IPS-18c (cell line): Measurements from ENCODE around the gene TMPRSS9.
"Not testable (repeated sequence)": the region's sequence is repeated elsewhere in the genome, so short reads cannot be mapped to it uniquely, and the experiment has no call there.

Experiments used
- H3K4me3 ChIP-seq: 2 replicates; pipeline ENCODE4 v1.7.0; 2013; ENCODE audit warnings: low read depth, mild to moderate bottlenecking, low read length, moderate library complexity; ENCODE audit not compliant: insufficient read depth
- H3K9me3 ChIP-seq: one replicate; pipeline ENCODE4 v1.6.1; 2013; ENCODE audit warnings: mild to moderate bottlenecking, low read length, moderate library complexity; ENCODE audit not compliant: control insufficient read depth, insufficient read depth

TMPRSS9 gene

GRCh38 chr19:2394442-2395292, 34.6 kb downstream of the TMPRSS9 start:
- Histone ChIP-seq H3K4me3 (no peak overlapping the region), H3K9me3 (no peaks in the 10 kb centered on the region)

- not testable (repeated sequence) for H3K9me3 ChIP-seq, H3K4me3 ChIP-seq
Observed at GRCh38 chr19:2395293-2395829, 35.3 kb downstream of the TMPRSS9 start.

- H3K4me3 ChIP-seq, H3K9me3 ChIP-seq: not testable (repeated sequence)
Observed at GRCh38 chr19:2397173-2397572, 37.1 kb downstream of the TMPRSS9 start.

- no peak overlapping the region for H3K4me3 ChIP-seq
- no peaks in the 10 kb centered on the region for H3K9me3 ChIP-seq
Observed at GRCh38 chr19:2398735-2399305, 38.8 kb downstream of the TMPRSS9 start.

GRCh38 chr19:2399582-2399981, 39.5 kb downstream of the TMPRSS9 start:
- no peaks in the 10 kb centered on the region for H3K9me3 ChIP-seq
- H3K4me3 ChIP-seq = no peak overlapping the region

GRCh38 chr19:2408247-2408646, 48.2 kb downstream of the TMPRSS9 start:
- Histone ChIP-seq H3K4me3 (no peak overlapping the region), H3K9me3 (no peaks in the 10 kb centered on the region)

GRCh38 chr19:2409352-2409912, 49.4 kb downstream of the TMPRSS9 start:
- no peak overlapping the region for H3K4me3 ChIP-seq
- no peaks in the 10 kb centered on the region for H3K9me3 ChIP-seq

GRCh38 chr19:2410023-2410422, 50.0 kb downstream of the TMPRSS9 start:
- Histone ChIP-seq H3K4me3 (no peak overlapping the region), H3K9me3 (no peaks in the 10 kb centered on the region)

GRCh38 chr19:2411709-2412108, 51.6 kb downstream of the TMPRSS9 start:
- no peaks in the 10 kb centered on the region for H3K9me3 ChIP-seq
- H3K4me3 ChIP-seq = no peak overlapping the region

- Histone ChIP-seq H3K9me3 (no peaks in the 10 kb centered on the region), H3K4me3 (no peak overlapping the region)
Observed at GRCh38 chr19:2412449-2412848, 52.4 kb downstream of the TMPRSS9 start.

GRCh38 chr19:2413159-2413558, 53.1 kb downstream of the TMPRSS9 start:
- H3K4me3 ChIP-seq = no peak overlapping the region
- H3K9me3 ChIP-seq = no peaks in the 10 kb centered on the region

- no peaks in the 10 kb centered on the region for H3K9me3 ChIP-seq
- H3K4me3 ChIP-seq = no peak overlapping the region
Observed at GRCh38 chr19:2413629-2414028, 53.6 kb downstream of the TMPRSS9 start.

GRCh38 chr19:2415281-2415972, 55.4 kb downstream of the TMPRSS9 start:
- Histone ChIP-seq H3K9me3 (no peaks in the 10 kb centered on the region), H3K4me3 (no peak overlapping the region)

- Histone ChIP-seq H3K4me3 (no peak overlapping the region), H3K9me3 (no peaks in the 10 kb centered on the region)
Observed at GRCh38 chr19:2415973-2416319, 55.9 kb downstream of the TMPRSS9 start.

- H3K9me3 ChIP-seq = no peaks in the 10 kb centered on the region
- no peak overlapping the region for H3K4me3 ChIP-seq
Observed at GRCh38 chr19:2416321-2417097, 56.4 kb downstream of the TMPRSS9 start.

GRCh38 chr19:2417436-2417835, 57.4 kb downstream of the TMPRSS9 start:
- not testable (repeated sequence) for H3K4me3 ChIP-seq, H3K9me3 ChIP-seq

GRCh38 chr19:2417881-2418406, 57.9 kb downstream of the TMPRSS9 start:
- Histone ChIP-seq H3K9me3 (no peaks in the 10 kb centered on the region), H3K4me3 (no peak overlapping the region)
